T1000 (cell line): Measurements from ENCODE around the gene RSRC2.
"Not testable (repeated sequence)": the region's sequence is repeated elsewhere in the genome, so short reads cannot be mapped to it uniquely, and the experiment has no call there.

Experiments used
- DNase-seq: peaks from one replicate; lab custom pipeline; 2025; ENCODE audit warnings: mixed read lengths; lab: John Stamatoyannopoulos, UW

Gene RSRC2

GRCh38 chr12:122486360-122486759 lies 40.4 kb downstream of the RSRC2 start:
- not testable (repeated sequence) for DNase-seq

GRCh38 chr12:122484385-122484784 lies 42.4 kb downstream of the RSRC2 start:
- DNase-seq = not testable (repeated sequence)

DNA sequence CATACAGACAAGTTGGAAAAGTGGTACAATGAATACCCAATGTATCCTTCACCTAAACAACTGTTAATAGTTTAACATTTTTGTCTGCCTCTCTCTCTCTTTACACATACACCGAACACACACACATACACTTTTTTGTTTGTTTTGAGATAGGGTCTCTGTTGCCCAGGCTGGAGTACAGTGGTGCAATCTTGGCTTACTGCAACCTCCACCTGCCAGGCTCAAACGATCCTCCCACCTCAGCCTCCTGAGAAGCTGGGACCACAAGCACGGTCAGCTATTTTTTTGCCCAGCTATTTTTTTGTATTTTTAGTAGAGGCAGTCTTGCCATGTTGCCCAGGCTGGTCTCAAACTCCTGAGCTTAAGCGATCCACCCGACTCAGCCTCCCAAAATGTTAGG lies 42.8 kb downstream of the RSRC2 start:
- DNase-seq = no peak

GRCh38 chr12:122481861-122482260 lies 44.9 kb downstream of the RSRC2 start:
- DNase-seq = no peak

DNA sequence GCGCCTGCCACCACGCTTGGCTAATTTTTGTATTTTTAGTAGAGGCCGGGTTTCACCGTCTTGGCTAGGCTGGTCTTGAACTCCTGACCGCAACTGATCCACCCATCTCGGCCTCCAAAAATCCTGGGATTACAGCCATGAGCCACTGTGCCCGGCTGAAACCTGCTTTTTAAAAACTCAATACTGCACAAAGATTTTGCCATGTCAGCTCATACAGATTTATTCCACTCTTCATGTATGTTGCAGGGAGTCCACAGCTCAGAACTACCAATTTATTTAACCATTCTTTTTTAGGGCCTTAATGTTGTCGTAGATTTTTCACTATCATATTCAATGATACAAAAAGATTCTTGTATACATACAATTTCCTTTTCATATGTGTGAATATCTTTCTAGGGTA lies 46.0 kb downstream of the RSRC2 start:
- DNase-seq = no peak

DNA sequence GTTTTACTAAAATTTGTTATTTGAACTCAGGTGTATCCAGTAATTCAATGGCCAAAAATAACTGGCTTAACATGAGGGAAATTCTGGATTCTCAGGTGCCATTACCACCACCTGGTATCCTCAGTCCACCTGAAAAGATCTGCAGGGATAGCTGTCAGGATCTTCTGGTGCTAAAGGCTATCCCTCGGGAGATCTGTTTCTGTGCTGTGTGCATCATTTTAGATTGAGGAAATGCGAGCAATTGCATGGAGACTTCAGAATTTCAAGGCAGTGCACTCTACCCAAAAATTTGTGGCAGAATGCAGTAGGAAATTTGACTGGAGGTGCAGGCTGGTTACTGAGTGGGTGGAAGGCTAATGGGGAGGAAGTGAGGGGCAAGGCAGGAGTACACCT lies 52.4 kb downstream of the RSRC2 start:
- DNase-seq = no peak

DNA sequence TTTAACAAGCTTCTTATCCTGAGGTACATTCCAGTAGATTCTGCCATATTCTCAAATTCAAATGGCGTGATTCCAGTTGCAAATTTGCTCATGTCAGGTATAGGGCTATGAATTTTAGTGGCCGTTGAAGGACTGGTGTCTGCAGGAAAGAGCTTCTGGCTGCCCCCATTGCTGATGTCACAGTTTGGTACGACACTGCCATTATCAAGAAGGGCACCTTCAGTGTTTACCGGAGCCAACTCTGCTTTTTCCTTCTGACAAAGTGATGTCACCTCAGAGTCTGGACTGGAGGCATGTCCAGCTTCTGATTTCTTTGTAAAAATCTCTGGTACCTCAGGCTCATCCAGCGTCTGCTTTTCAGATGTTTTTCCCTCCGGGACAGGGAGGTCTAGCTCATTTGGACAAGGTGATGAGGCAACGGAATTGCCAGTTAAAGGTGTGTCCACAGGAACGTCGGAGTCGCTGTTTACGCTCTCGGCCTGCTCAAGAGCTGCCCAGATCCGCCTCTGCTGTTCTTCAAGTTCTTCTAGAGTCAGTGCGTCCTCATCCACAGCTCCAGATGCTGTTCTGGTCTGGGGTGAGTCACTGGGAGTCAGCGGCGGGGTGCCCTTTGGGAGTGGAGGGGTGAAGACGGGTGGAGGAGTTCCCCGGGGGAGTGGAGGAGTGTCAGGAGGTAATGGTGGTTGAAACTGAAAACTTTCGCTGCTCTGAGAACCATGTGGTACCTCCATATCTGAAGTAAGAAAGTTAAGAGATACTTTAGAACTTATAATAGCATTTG lies 53.0 kb downstream of the RSRC2 start:
- DNase-seq = no peak

- DNase-seq = no peak
Measured at GRCh38 chr12:122471324-122472226, 55.2 kb downstream of the RSRC2 start.

GRCh38 chr12:122470576-122470975 lies 56.2 kb downstream of the RSRC2 start:
- DNase-seq = not testable (repeated sequence)

DNA sequence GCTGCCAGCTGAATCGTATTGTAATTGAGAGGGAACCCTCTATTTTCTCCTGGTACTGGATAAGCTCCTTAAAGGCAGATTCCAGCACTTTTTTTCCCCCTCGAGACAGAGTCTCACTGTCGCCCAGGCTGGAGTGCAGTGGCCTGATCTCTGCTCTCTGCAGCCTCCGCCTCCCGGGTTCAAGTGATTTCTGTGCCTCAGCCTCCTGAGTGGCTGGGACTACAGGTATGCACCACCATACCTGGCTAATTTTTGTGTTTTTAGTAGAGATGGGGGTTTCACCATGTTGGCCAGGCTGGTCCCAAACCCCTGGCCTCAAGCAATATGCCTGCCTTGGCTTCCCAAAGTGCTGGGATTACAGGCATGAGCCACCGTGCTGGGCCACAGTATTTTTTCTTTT lies 56.9 kb downstream of the RSRC2 start:
- not testable (repeated sequence) for DNase-seq

DNA sequence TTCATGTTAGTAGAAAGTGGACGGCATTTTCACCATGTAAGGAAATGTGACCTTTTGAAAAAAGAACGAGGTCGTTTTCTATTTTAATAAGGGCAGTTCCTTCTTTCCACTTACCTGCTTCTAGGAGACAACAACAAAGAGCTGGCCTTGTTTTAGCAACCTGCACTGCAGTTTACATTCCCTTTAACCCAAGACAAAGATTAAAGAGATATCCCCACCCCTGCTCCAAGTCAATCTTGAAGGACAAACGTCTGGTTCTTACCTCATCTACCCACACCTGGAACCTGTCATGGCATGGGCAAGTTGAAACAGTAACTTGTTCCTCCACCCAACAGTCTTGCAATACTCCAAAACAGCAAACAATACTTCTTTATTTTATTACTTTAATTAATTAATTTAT lies 58.8 kb downstream of the RSRC2 start:
- no peak for DNase-seq

- DNase-seq = peak; percentile 99
Measured at GRCh38 chr12:122464317-122465042, 62.3 kb downstream of the RSRC2 start.

DNA sequence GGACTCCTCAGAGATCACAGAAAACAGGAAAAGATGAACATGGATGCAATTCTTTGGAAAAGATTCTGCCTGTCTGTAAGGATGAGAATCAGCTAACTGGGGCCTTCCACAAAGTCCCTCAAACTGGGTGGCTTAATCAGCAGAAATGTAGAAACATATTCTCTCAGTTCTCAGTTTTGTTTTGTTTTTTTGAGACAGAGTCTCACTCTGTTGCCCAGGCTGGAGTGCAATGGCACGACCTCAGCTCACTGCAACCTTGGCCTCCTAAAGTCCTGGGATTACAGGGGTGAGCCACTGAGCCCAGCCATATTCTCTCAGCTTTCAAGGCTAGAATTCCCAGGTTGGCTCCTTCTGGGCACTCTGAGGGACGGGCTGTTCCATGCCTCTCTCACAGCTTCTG lies 66.1 kb downstream of the RSRC2 start:
- no peak for DNase-seq

DNA sequence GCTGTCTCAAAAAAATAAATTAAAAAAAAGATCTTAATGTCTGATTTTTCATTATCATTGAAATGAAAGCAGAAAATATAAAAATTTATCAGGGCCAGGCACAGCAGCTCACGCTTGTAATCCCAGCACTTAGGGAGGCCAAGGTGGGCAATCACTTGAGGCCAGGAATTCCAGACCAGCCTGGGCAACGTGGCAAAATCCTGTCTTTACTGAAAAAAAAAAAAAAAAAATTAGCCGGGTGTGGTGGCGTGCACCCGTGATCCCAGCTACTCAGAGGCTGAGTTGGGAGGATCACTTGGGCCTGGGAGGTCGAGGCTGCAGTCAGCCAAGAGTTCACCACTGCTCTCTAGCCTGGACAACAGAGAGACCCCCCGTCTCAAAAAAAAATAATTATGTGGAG lies 66.7 kb downstream of the RSRC2 start:
- DNase-seq = no peak

GRCh38 chr12:122459211-122459610 lies 67.5 kb downstream of the RSRC2 start:
- DNase-seq = no peak

GRCh38 chr12:122458105-122459035 lies 68.4 kb downstream of the RSRC2 start:
- DNase-seq = no peak

- DNase-seq = no peak
Measured at GRCh38 chr12:122457627-122458026, 69.1 kb downstream of the RSRC2 start.

GRCh38 chr12:122454739-122455138 lies 72.0 kb downstream of the RSRC2 start:
- DNase-seq = no peak

DNA sequence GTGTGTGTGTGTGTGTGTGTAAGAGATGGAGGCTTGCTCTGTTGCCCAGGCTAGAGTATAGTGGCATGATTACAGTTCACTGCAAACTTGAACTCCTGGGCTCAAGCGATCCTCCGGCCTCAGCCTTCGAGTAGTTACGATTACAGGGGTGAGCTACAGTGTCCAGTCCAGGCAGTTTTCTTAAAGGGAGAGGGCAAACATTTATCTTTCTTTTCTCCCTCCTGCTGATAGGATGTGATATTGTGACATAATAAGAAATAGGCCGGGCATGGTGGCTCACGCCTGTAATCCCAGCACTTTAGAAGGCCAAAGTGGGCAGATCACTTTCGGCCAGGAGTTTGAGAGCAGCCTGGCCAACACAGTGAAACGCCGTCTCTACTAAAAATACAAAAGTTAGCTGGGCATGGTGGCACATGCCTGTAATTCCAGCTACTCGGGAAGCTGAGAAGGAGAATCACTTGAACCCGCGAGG lies 72.5 kb downstream of the RSRC2 start:
- DNase-seq = no peak
